Urinary bladder (tissue), 4 donors: ENCODE results near the gene PRELID1. TPM values are rescaled to one million over a fixed set of nuclear protein-coding genes. Genes with fewer than 3 reads are reported as not detected.

Source experiments
- DNase-seq: peaks from one replicate; pipeline ENCODE4 v3.0.0-alpha.2; 2015; ENCODE audit errors: extremely low spot score
- H3K27ac ChIP-seq: one replicate; pipeline ENCODE4 v1.5.1; 2013; ENCODE audit warnings: low read depth, mild to moderate bottlenecking, moderate library complexity
- H3K36me3 ChIP-seq: one replicate; pipeline ENCODE4 v1.6.1; 2013; ENCODE audit warnings: mild to moderate bottlenecking, moderate library complexity; ENCODE audit not compliant: insufficient read depth
- H3K4me1 ChIP-seq: one replicate; pipeline ENCODE4 v1.6.1; 2013; ENCODE audit warnings: mild to moderate bottlenecking, moderate library complexity; ENCODE audit not compliant: insufficient read depth
- H3K4me3 ChIP-seq: one replicate; pipeline ENCODE4 v1.5.1; 2013; ENCODE audit warnings: low read depth, low read length
- WGBS: extraction: QIAGEN DNeasy Blood & Tissue Kit; methylation state at CpG from one replicate; pipeline ENCODE4 v1.1.7; 2013; 5-methylcytosine and 5-hydroxymethylcytosine counted together
- polyA plus RNA-seq: library from polyadenylated mRNA; stranded (reverse); fragments of 200-250 nt; gene quantifications from one replicate; pipeline ENCODE4 v1.2.3, GENCODE V29; 2013
- total RNA-seq: library from RNA; depleted of rRNA; stranded (reverse); fragments of >200 nt; gene quantifications from one replicate; pipeline ENCODE4 v1.2.3, GENCODE V29; 2014
- donor health status: healthy with polysubstance abuse.
- donor health status: healthy.

The PRELID1 gene
- total and polyA plus RNA-seq, 2 donors, result 40.8 to 122 TPM

- WGBS, result 89% methylated on average over 15 of the region's 15 CpGs
- no peaks in the 10 kb centered on the region for H3K36me3 ChIP-seq
- no peak overlapping the region for H3K4me3 ChIP-seq
- H3K4me1 ChIP-seq, result no peaks in the 10 kb centered on the region
- H3K27ac ChIP-seq, result no peak overlapping the region
- DNase-seq, result no peak
Observed at GRCh38 chr5:177313561-177314259, 10.1 kb downstream of the PRELID1 start.

DNA sequence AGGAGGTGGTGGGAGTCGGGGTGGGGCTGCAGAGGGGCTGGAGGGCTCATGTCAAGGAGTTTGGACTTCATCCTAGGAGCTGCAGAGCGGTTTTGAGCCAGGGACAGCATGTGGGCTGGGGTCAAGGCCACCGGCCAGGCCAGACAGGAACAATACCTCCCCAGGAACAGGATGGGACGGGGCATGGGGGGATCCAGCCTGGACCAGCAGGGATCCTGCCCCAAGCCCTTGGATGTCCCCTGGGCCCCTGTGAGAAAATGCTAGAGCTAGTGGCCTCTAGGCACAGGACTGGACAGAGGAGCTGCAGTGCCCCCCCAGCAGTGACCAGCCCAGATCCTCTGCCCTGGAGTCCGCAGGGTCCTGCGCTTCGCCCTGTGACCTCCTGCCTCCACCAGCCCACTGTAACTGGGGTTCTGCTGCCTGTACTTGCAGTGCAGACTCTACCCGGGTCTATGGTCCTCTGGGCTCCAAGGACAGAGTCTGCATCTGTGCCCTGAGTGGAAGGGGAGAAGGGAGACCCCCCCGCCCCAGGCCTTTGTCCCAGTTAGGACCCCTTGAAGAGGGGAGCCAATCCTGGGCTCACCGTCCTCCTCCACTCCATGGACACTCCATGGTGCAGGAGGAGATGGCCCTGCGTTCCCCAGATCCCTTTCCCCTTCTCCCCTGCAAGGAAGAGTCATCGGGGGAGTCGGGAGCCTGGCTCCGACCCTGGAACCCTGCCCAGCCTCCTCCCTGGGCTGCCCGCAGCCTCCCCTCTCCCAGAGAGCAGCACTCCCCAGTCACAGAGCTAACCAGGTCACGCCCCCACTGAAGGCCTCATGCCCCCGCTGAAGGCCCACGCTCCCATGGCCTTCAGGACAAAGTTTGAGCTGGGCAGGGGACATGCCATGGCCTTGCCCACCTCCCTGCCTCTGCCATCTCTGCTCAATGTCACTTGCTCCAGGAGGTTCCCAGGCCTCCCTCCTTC is 11.1 kb downstream of the PRELID1 start:
- DNase-seq, result no peak
- no peaks in the 10 kb centered on the region for H3K36me3 ChIP-seq
- WGBS, result 87% methylated on average over 18 of the region's 18 CpGs
- no peak overlapping the region for H3K4me3 ChIP-seq
- no peaks in the 10 kb centered on the region for H3K4me1 ChIP-seq
- no peak overlapping the region for H3K27ac ChIP-seq

GRCh38 chr5:177315411-177315810 is 11.8 kb downstream of the PRELID1 start:
- Histone ChIP-seq H3K36me3 (no peaks in the 10 kb centered on the region), H3K27ac (no peak overlapping the region), H3K4me3 (no peak overlapping the region), H3K4me1 (no peaks in the 10 kb centered on the region)
- no peak for DNase-seq
- 88% methylated on average over 7 of the region's 7 CpGs for WGBS

DNA sequence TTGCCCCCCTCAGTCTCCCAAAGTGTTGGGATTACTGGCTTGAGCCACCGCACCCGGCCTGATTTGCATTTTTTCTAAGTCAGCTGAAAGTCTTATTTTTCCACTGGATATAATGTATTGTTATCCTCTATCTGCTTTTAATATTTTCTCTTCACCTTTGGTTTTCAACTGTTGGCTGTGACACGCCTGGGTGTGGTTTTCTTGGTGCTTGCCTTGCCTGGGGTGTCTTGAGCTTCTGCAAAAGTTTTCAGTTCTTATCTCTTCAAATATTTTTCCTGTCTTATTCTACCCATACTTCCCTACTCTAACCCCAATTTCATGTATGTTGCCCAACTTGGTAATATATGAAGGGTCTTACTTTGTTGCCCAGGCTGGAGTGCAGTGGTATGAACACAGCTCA is 12.4 kb downstream of the PRELID1 start:
- Histone ChIP-seq H3K36me3 (no peaks in the 10 kb centered on the region), H3K4me3 (no peak overlapping the region), H3K4me1 (no peaks in the 10 kb centered on the region), H3K27ac (no peak overlapping the region)
- no peak for DNase-seq
- WGBS, result 76% methylated on average over 3 of the region's 3 CpGs

DNA sequence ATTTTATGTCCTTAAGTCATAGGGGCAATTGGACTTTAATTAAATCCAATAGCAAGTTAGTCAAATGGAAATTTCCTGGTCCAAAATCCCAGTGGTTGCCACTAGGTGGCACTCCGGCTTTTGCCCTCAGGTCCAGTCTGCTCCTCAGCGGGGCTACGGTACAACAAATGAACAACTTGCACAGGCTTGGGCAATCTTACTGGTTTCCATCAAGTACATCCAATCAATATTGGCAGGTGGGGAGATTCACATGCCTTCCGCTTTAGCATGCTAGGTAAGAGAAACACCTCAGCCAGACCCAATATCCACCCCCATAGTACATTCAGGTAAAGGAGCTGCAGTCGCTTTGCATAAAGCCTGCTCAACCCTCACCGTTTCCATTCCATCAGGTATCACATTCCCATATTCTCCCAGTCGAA is 14.4 kb downstream of the PRELID1 start:
- WGBS, result 37% methylated on average over 7 of the region's 7 CpGs
- no peak overlapping the region for H3K27ac ChIP-seq
- DNase-seq, result no peak

DNA sequence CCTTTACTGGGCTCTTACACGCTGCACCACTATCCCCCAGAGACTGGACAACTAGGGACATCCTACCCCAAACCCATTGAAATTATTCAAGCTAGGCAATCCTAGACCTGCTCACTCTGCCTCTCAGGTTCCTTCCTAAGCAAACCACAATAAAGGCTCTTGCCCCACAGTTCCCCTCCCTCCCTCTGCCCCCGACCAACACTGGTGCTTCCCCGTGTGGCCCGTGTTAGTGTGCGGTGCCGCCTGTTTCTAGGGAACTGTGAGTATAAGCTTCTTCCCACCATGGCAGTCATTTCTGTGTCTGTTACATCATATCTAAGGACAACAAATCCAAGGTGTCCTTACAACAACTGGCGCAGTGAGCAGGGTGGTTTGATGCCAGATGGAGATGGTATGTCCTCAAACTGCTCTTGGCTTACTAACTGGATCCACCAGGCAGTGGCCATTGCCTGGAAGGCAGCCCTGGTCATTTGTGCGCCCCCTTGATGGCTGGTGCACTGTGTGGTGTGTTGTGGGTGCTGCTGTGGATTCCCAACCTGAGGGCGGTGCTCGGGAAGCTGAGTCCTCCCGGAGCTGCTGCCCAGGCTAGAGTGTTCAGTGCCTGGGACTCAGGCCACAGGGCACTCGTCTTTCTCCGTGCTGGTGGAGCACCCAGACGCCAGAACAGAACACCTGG is 16.5 kb downstream of the PRELID1 start:
- Histone ChIP-seq H3K36me3 (no peaks in the 10 kb centered on the region), H3K4me3 (no peak overlapping the region), H3K4me1 (no peaks in the 10 kb centered on the region), H3K27ac (no peak overlapping the region)
- 91% methylated on average over 14 of the region's 14 CpGs for whole genome bisulfite sequencing
- no peak for DNase-seq

More for the DNA sequence above, 14.4 kb downstream of the PRELID1 start:
- Histone ChIP-seq H3K36me3 (no peaks in the 10 kb centered on the region), H3K4me3 (no peak overlapping the region), H3K4me1 (no peaks in the 10 kb centered on the region)

GRCh38 chr5:177320879-177321278 is 17.3 kb downstream of the PRELID1 start:
- Histone ChIP-seq H3K4me1 (no peaks in the 10 kb centered on the region), H3K4me3 (no peak overlapping the region), H3K27ac (no peak overlapping the region), H3K36me3 (no peaks in the 10 kb centered on the region)
- WGBS, result 94% methylated on average over 7 of the region's 7 CpGs
- no peak for DNase-seq

DNA sequence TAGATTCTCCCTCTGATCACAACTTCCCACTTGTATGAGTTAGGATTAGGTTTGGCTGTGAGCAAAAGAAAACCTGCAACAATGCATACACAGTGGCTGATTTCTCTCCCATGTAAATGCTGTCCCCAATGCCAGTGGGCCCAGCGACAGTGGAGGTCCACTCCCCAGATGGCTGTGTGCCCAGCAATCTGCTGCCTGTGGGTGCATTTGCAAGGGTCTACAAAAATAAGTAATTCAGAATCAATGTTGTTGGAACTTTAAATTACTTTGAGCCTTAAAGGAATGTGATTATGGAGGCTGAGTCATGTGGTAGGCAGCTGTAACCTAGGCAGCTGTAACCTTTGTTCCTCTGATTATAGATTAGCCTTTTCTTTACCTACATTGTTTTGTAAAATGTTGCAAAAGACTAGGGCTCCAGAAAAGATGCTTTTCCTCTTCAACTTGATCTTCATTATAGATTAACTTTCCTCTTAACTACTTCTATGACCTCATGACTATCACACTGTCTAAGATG is 22.3 kb downstream of the PRELID1 start:
- DNase-seq, result no peak
- H3K27ac ChIP-seq, result no peak overlapping the region
- no peaks in the 10 kb centered on the region for H3K36me3 ChIP-seq

DNA sequence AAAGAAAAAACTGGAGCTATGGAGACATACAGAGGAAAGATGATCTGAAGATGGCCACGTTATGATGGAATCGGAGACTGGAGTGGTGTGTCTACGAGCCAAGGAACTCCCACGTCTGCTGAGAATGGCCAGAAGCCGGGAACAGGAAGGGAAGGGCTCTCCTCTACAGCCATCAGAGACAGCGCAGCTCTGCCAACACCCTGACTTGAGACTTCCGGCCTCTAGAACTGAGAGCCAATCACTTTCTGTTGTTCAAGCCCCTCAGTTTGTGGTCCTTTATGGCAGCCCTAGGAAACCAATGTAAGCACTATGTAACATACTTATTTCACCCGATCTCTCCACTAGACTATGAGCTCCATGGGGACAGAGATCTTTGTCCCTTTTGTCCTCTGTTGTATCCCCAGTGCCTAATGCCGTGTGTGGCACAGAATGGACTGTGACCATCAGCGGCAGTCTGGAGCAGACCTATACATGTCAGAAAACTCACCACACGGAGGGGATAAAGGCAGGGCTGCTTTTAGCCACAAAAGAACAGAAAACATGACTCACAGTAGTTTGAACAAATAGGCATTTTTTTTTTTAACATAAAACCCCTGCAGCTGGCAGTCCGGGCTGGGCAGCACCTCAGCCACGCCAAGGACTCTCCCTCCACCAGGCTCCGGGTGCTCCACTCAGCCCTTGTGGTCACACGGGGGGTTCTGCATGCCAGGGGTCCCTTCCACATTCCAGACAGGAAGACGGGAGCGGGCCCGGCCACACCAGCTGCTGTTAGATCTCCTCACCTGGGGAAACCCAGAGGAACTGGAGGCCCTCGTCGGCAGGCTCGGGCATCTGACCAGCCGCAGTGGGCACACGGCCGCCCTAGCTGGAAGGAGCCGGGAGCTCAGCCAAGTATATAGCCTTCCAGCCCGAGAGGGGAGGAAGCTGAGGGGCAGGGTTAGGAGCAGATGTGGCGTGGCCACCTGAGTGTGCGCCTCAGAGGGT is 24.2 kb downstream of the PRELID1 start:
- Histone ChIP-seq H3K27ac (no peak overlapping the region), H3K4me1 (no peaks in the 10 kb centered on the region), H3K36me3 (no peaks in the 10 kb centered on the region), H3K4me3 (no peak overlapping the region)
- no peak for DNase-seq
- WGBS, result 72% methylated on average over 28 of the region's 28 CpGs

More for the DNA sequence above, 22.3 kb downstream of the PRELID1 start:
- Histone ChIP-seq H3K4me3 (no peak overlapping the region), H3K4me1 (no peaks in the 10 kb centered on the region)
- WGBS, result 77% methylated on average over 1 of the region's 1 CpG

- no peak overlapping the region for H3K4me3 ChIP-seq
- 91% methylated on average over 19 of the region's 19 CpGs for WGBS
- no peak for DNase-seq
- H3K36me3 ChIP-seq, result no peaks in the 10 kb centered on the region
- no peaks in the 10 kb centered on the region for H3K4me1 ChIP-seq
- no peak overlapping the region for H3K27ac ChIP-seq
Observed at GRCh38 chr5:177328545-177329231, 25.1 kb downstream of the PRELID1 start.

- Histone ChIP-seq H3K4me3 (no peak overlapping the region), H3K36me3 (peaks cover 7% of the 10 kb centered on the region), H3K4me1 (no peaks in the 10 kb centered on the region), H3K27ac (no peak overlapping the region)
- 92% methylated on average over 6 of the region's 6 CpGs for WGBS
- no peak for DNase-seq
Observed at GRCh38 chr5:177329883-177330282, 26.3 kb downstream of the PRELID1 start.
